ENCODE measurements around the gene TACR1. TPM values are rescaled to one million over a fixed set of nuclear protein-coding genes. Genes with fewer than 3 reads are reported as not detected.
"Not testable (repeated sequence)": the region's sequence is repeated elsewhere in the genome, so short reads cannot be mapped to it uniquely, and the experiment has no call there.

Gene TACR1
- total and polyA plus RNA-seq, 2 donors from 2014 or later, result 0.49 to 5.1 TPM

- Histone ChIP-seq H3K4me1 (ENCODE audit: control insufficient read depth in 2 of 3, insufficient read depth in 2 of 3, low read depth in 1 of 3, low read length in 3 of 3) (no peaks in the 10 kb centered on the region), H3K36me3 (ENCODE audit: control insufficient read depth in 2 of 3, insufficient read depth in 3 of 3, low read length in 3 of 3) (no peaks in the 10 kb centered on the region), H3K27ac (ENCODE audit: low read depth in 2 of 2, low read length in 2 of 2) (no peak overlapping the region), H3K9ac (ENCODE audit: low read length in 3 of 3) (no peak overlapping the region), H3K9me3 (ENCODE audit: control insufficient read depth in 2 of 3, insufficient read depth in 1 of 3, low read length in 3 of 3) (no peaks in the 10 kb centered on the region), H3K4me3 (ENCODE audit: low read length in 3 of 3) (no peak overlapping the region), H3K27me3 (ENCODE audit: control insufficient read depth, insufficient read depth, low read length) (no peaks in the 10 kb centered on the region)
- DNase-seq (no peak), FAIRE-seq (no peak)
- TF ChIP-seq CTCF (IDR thresholded peaks at IDR 0.05; ENCODE audit: borderline replicate concordance, extremely low read depth, insufficient read depth), result no peak
- intact Hi-C loops (cut with DNase I), result no loop called here
Observed at GRCh38 chr2:75174519-75174918, 24.8 kb downstream of the TACR1 start.

GRCh38 chr2:75173740-75174139 is 25.6 kb downstream of the TACR1 start:
- Histone ChIP-seq H3K4me3 (ENCODE audit: low read length in 3 of 3) (no peak overlapping the region), H3K9me3 (ENCODE audit: control insufficient read depth in 2 of 3, insufficient read depth in 1 of 3, low read length in 3 of 3) (no peaks in the 10 kb centered on the region), H3K27me3 (ENCODE audit: control insufficient read depth, insufficient read depth, low read length) (no peaks in the 10 kb centered on the region), H3K9ac (ENCODE audit: low read length in 3 of 3) (no peak overlapping the region), H3K27ac (ENCODE audit: low read depth in 2 of 2, low read length in 2 of 2) (no peak overlapping the region), H3K4me1 (ENCODE audit: control insufficient read depth in 2 of 3, insufficient read depth in 2 of 3, low read depth in 1 of 3, low read length in 3 of 3) (no peaks in the 10 kb centered on the region), H3K36me3 (ENCODE audit: control insufficient read depth in 2 of 3, insufficient read depth in 3 of 3, low read length in 3 of 3) (no peaks in the 10 kb centered on the region)
- FAIRE-seq (no peak), DNase-seq (no peak)
- intact Hi-C loops (cut with DNase I), result no loop called here
- TF ChIP-seq CTCF (IDR thresholded peaks at IDR 0.05; ENCODE audit: borderline replicate concordance, extremely low read depth, insufficient read depth), result no peak

GRCh38 chr2:75171423-75171822 is 27.9 kb downstream of the TACR1 start:
- intact Hi-C loops (cut with DNase I); H3K4me1 ChIP-seq (ENCODE audit: control insufficient read depth in 2 of 3, insufficient read depth in 2 of 3, low read depth in 1 of 3, low read length in 3 of 3); H3K27ac ChIP-seq (ENCODE audit: low read depth in 2 of 2, low read length in 2 of 2); DNase-seq; H3K4me3 ChIP-seq (ENCODE audit: low read length in 3 of 3); FAIRE-seq; H3K36me3 ChIP-seq (ENCODE audit: control insufficient read depth in 2 of 3, insufficient read depth in 3 of 3, low read length in 3 of 3); H3K27me3 ChIP-seq (ENCODE audit: control insufficient read depth, insufficient read depth, low read length); H3K9me3 ChIP-seq (ENCODE audit: control insufficient read depth in 2 of 3, insufficient read depth in 1 of 3, low read length in 3 of 3); H3K9ac ChIP-seq (ENCODE audit: low read length in 3 of 3): not testable (repeated sequence)

- H3K9ac ChIP-seq (ENCODE audit: low read length in 3 of 3), result no peak overlapping the region
Observed at GRCh38 chr2:75170889-75171288, 28.4 kb downstream of the TACR1 start.

More at GRCh38 chr2:75170889-75171288, 28.4 kb downstream of the TACR1 start:
- Histone ChIP-seq H3K4me3 (ENCODE audit: low read length in 3 of 3) (no peak overlapping the region), H3K9me3 (ENCODE audit: control insufficient read depth in 2 of 3, insufficient read depth in 1 of 3, low read length in 3 of 3) (no peaks in the 10 kb centered on the region), H3K36me3 (ENCODE audit: control insufficient read depth in 2 of 3, insufficient read depth in 3 of 3, low read length in 3 of 3) (no peaks in the 10 kb centered on the region), H3K4me1 (ENCODE audit: control insufficient read depth in 2 of 3, insufficient read depth in 2 of 3, low read depth in 1 of 3, low read length in 3 of 3) (no peaks in the 10 kb centered on the region), H3K27me3 (ENCODE audit: control insufficient read depth, insufficient read depth, low read length) (no peaks in the 10 kb centered on the region), H3K27ac (ENCODE audit: low read depth in 2 of 2, low read length in 2 of 2) (no peak overlapping the region)
- no peak for TF ChIP-seq CTCF (IDR thresholded peaks at IDR 0.05; ENCODE audit: borderline replicate concordance, extremely low read depth, insufficient read depth)
- FAIRE-seq (no peak), DNase-seq (no peak)
- intact Hi-C loops (cut with DNase I), result no loop called here

Measured in kidney (tissue), 14 donors.